Neural cell (in vitro differentiated cells): ENCODE results near the gene SLC16A12. TPM values are rescaled to one million over a fixed set of nuclear protein-coding genes. Genes with fewer than 3 reads are reported as not detected.
"Not testable (repeated sequence)": the region's sequence is repeated elsewhere in the genome, so short reads cannot be mapped to it uniquely, and the experiment has no call there.

Experiments used
- H2AFZ ChIP-seq: fragments of 200-600, 300-800 bp; sonication (generic), shearing (Covaris generic); 2 replicates; pipeline ENCODE4 v1.6.0; 2014; ENCODE audit warnings: low read depth, mild to moderate bottlenecking, antibody characterized with exemption, low read length, moderate library complexity
- H3F3A ChIP-seq: fragments of 200-600 bp; shearing (Covaris generic); 2 replicates; pipeline ENCODE4 v1.6.1; 2016; ENCODE audit warnings: mild to moderate bottlenecking, moderate library complexity, mixed read lengths, antibody characterized with exemption, low read length; ENCODE audit not compliant: insufficient read depth, poor library complexity, severe bottlenecking
- H3K27ac ChIP-seq: fragments of 200-600, 300-800 bp; sonication (generic), shearing (Covaris generic); 2 replicates; pipeline ENCODE4 v1.5.1; 2014; ENCODE audit warnings: mild to moderate bottlenecking, low read length, moderate library complexity
- H3K27me3 ChIP-seq: fragments of 300-800, 200-600 bp; sonication (generic), shearing (Covaris generic); 2 replicates; pipeline ENCODE4 v1.6.0; 2014; ENCODE audit warnings: mild to moderate bottlenecking, low read depth, low read length, moderate library complexity; ENCODE audit not compliant: insufficient read depth
- H3K36me3 ChIP-seq: fragments of 300-800, 200-600 bp; sonication (generic), shearing (Covaris generic); 2 replicates; pipeline ENCODE4 v1.5.1; 2014; ENCODE audit warnings: mild to moderate bottlenecking, antibody characterized with exemption, low read length, moderate library complexity; ENCODE audit not compliant: insufficient read depth
- H3K4me2 ChIP-seq: fragments of 300-800, 200-600 bp; sonication (generic), shearing (Covaris generic); 2 replicates; pipeline ENCODE4 v1.6.0; 2014; ENCODE audit warnings: mild to moderate bottlenecking, low read length
- H3K4me3 ChIP-seq: fragments of 300-800, 200-600 bp; sonication (generic), shearing (Covaris generic); 2 replicates; pipeline ENCODE4 v1.5.1; 2014; ENCODE audit warnings: mild to moderate bottlenecking, low read length, moderate library complexity
- H3K79me2 ChIP-seq: fragments of 200-600 bp; shearing (Covaris generic); replicated peaks from 2 replicates; pipeline ENCODE4 v1.6.0; 2014; ENCODE audit warnings: mild to moderate bottlenecking, low read length, moderate library complexity; ENCODE audit not compliant: insufficient read depth
- H3K9ac ChIP-seq: fragments of 300-800, 200-600 bp; sonication (generic), shearing (Covaris generic); 2 replicates; pipeline ENCODE4 v1.6.1; 2016; ENCODE audit warnings: mild to moderate bottlenecking, low read length, mixed read lengths
- H3K9me2 ChIP-seq: fragments of 200-600 bp; shearing (Covaris generic); 2 replicates; pipeline ENCODE4 v1.6.1; 2016; ENCODE audit warnings: mild to moderate bottlenecking, low read length, mixed read lengths; ENCODE audit not compliant: insufficient read depth
- H3K9me3 ChIP-seq: fragments of 200-600, 300-800 bp; sonication (generic), shearing (Covaris generic); 2 replicates; pipeline ENCODE4 v1.6.1; 2016; ENCODE audit warnings: mild to moderate bottlenecking, mixed run types, low read length, moderate library complexity, mixed read lengths
- H4K20me1 ChIP-seq: fragments of 200-600 bp; shearing (Covaris generic); 2 replicates; pipeline ENCODE4 v1.6.1; 2016; ENCODE audit warnings: mild to moderate bottlenecking, mixed run types; ENCODE audit not compliant: insufficient read depth
- CTCF ChIP-seq: fragments of 450-650 bp; IDR thresholded peaks from 2 replicates; pipeline ENCODE4 v1.5.1; 2014; ENCODE audit warnings: antibody characterized with exemption, mild to moderate bottlenecking, moderate library complexity; ENCODE audit not compliant: poor library complexity, severe bottlenecking
- EP300 ChIP-seq: fragments of 450-650 bp; conservative IDR thresholded peaks from 2 replicates; pipeline ENCODE4 v1.6.1; 2014; ENCODE audit warnings: antibody characterized with exemption, mild to moderate bottlenecking, moderate library complexity; ENCODE audit not compliant: poor library complexity, severe bottlenecking
- EZH2 ChIP-seq: fragments of 200-600, 300-800 bp; shearing (Covaris generic), sonication (generic); IDR thresholded peaks from 2 replicates; pipeline ENCODE4 v1.6.1; 2014; ENCODE audit warnings: antibody characterized with exemption, low read length, borderline replicate concordance, mild to moderate bottlenecking; ENCODE audit not compliant: insufficient read depth, poor library complexity, severe bottlenecking
- MXI1 ChIP-seq: fragments of 450-650 bp; conservative IDR thresholded peaks from 2 replicates; pipeline ENCODE4 v1.6.1; 2014; ENCODE audit warnings: antibody characterized with exemption, mild to moderate bottlenecking; ENCODE audit not compliant: poor library complexity, severe bottlenecking
- POLR2AphosphoS5 ChIP-seq: IDR thresholded peaks from 2 replicates; pipeline ENCODE4 v1.6.1; 2012
- RAD21 ChIP-seq: fragments of 450-650 bp; conservative IDR thresholded peaks from 2 replicates; pipeline ENCODE4 v1.6.1; 2014; ENCODE audit warnings: antibody characterized with exemption, mild to moderate bottlenecking, moderate library complexity
- REST ChIP-seq: IDR thresholded peaks from 2 replicates; pipeline ENCODE4 v1.6.1; 2012; ENCODE audit warnings: borderline replicate concordance
- SMC3 ChIP-seq: fragments of 450-650 bp; conservative IDR thresholded peaks from 2 replicates; pipeline ENCODE4 v1.6.1; 2014; ENCODE audit warnings: antibody characterized with exemption, mild to moderate bottlenecking, moderate library complexity; ENCODE audit not compliant: poor library complexity
- TAF1 ChIP-seq: IDR thresholded peaks from 2 replicates; pipeline ENCODE4 v1.6.1; 2012; ENCODE audit warnings: low read depth
- polyA plus RNA-seq: library from polyadenylated mRNA; depleted of rRNA; stranded (reverse); fragments of >200 nt; gene quantifications from 2 replicates; pipeline ENCODE4 v1.2.3, GENCODE V29; 2014

The SLC16A12 gene
- polyA plus RNA-seq, 1 donor from 2014 or later = 0.04 TPM

- peak overlapping the region; percentile 90 for H2AFZ ChIP-seq
- no peak overlapping the region for H3K27ac ChIP-seq
- H3K4me2 ChIP-seq = peak overlapping the region; percentile 64
These were observed 121.9 kb downstream of the SLC16A12 start for GRCh38 chr10:89413398-89413912.

GRCh38 chr10:89412276-89412675 is 123.1 kb downstream of the SLC16A12 start:
- not testable (repeated sequence) for H3K9me2 ChIP-seq, H3F3A ChIP-seq, H2AFZ ChIP-seq, H3K4me3 ChIP-seq, H3K4me2 ChIP-seq, H4K20me1 ChIP-seq, H3K27me3 ChIP-seq, H3K27ac ChIP-seq, H3K9ac ChIP-seq, H3K79me2 ChIP-seq, H3K36me3 ChIP-seq, H3K9me3 ChIP-seq

More at GRCh38 chr10:89413398-89413912, 121.9 kb downstream of the SLC16A12 start:
- Histone ChIP-seq H3K36me3 (no peaks in the 10 kb centered on the region), H3K4me3 (peak overlapping the region; percentile 90), H3K79me2 (peaks cover 3% of the 10 kb centered on the region), H3K9me2 (no peaks in the 10 kb centered on the region), H4K20me1 (no peaks in the 10 kb centered on the region), H3K9me3 (no peaks in the 10 kb centered on the region), H3K9ac (peak overlapping the region; percentile 82), H3F3A (no peaks in the 10 kb centered on the region), H3K27me3 (no peaks in the 10 kb centered on the region)
- no peak for TF ChIP-seq RAD21
- TF ChIP-seq TAF1 = no peak
- TF ChIP-seq CTCF = no peak
- no peak for TF ChIP-seq EP300
- no peak for TF ChIP-seq MXI1
- no peak for TF ChIP-seq REST
- TF ChIP-seq EZH2 = no peak
- no peak for TF ChIP-seq POLR2AphosphoS5
- no peak for TF ChIP-seq SMC3

- H3K9me2 ChIP-seq, H2AFZ ChIP-seq, H3K79me2 ChIP-seq, H3K27ac ChIP-seq, H3F3A ChIP-seq, H3K27me3 ChIP-seq, H4K20me1 ChIP-seq, H3K9me3 ChIP-seq, H3K4me2 ChIP-seq, H3K36me3 ChIP-seq, H3K9ac ChIP-seq: not testable (repeated sequence)
- peak overlapping the region; percentile 10 for H3K4me3 ChIP-seq
These were observed 124.3 kb downstream of the SLC16A12 start for GRCh38 chr10:89411135-89411534.

- not testable (repeated sequence) for H2AFZ ChIP-seq, H3K27ac ChIP-seq, H3K9me2 ChIP-seq, H4K20me1 ChIP-seq, H3K27me3 ChIP-seq, H3K9ac ChIP-seq, H3K4me2 ChIP-seq, H3F3A ChIP-seq, H3K9me3 ChIP-seq, H3K79me2 ChIP-seq, H3K36me3 ChIP-seq
- H3K4me3 ChIP-seq = peak overlapping the region; percentile 10
These were observed 124.8 kb downstream of the SLC16A12 start for GRCh38 chr10:89410551-89410950.

- H3K9me3 ChIP-seq, H3F3A ChIP-seq, H3K9ac ChIP-seq, H3K36me3 ChIP-seq, H3K4me3 ChIP-seq, H3K4me2 ChIP-seq, H3K27me3 ChIP-seq, H3K27ac ChIP-seq, H4K20me1 ChIP-seq, H2AFZ ChIP-seq, H3K9me2 ChIP-seq, H3K79me2 ChIP-seq: not testable (repeated sequence)
These were observed 126.1 kb downstream of the SLC16A12 start for GRCh38 chr10:89409282-89409681.
